Suppressor macrophage treated with lipopolysaccharide for 4 hours (primary cell): ENCODE measurements around the gene RAPGEF3.

Experiments
- DNase-seq: peaks from one replicate; pipeline ENCODE4 v3.0.0-alpha.2; 2020

Gene RAPGEF3

DNA sequence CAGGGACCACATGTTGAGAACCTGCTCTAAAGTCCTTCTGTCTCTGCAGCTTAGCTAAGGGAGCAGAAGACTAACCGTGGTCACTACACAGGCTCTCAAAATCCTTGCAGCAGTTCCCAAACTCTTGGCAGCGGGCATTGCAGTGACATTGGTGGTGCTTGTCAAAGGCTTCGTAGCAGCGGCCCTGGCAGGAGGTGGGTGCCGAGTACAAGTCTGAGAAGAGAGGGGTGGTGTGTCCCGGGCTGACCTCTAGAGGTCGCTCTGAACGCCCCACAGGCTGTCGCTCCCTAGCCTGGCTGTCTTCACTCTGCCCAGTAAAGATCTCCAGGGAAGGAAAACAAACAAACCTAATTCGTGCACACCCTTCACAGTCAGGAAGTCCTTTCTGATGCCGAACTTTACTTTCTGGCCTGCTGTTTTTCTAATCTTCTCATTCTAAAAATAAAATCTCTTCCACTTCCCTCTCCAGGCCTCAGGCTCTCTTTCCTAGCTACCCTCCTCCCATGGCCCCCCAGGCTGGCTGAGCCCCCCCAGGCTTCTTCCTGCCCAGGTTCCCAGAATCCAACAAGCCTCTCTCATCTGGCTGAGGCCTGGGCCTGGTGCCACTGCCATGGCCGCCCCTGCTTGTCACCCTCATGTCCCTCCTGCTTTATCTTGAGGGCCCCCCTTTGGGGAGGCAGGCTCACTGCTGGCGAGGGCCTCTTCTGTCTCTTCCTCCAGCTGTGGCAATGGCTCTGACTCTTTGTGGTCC, 41.1 kb downstream of the RAPGEF3 start:
- peak; percentile 67 for DNase-seq

GRCh38 chr12:47717046-47717442, 41.6 kb downstream of the RAPGEF3 start:
- no peak for DNase-seq

GRCh38 chr12:47715877-47716548, 42.7 kb downstream of the RAPGEF3 start:
- no peak for DNase-seq

- peak; percentile 88 for DNase-seq
Observed at GRCh38 chr12:47715393-47715876, 43.2 kb downstream of the RAPGEF3 start.

DNA sequence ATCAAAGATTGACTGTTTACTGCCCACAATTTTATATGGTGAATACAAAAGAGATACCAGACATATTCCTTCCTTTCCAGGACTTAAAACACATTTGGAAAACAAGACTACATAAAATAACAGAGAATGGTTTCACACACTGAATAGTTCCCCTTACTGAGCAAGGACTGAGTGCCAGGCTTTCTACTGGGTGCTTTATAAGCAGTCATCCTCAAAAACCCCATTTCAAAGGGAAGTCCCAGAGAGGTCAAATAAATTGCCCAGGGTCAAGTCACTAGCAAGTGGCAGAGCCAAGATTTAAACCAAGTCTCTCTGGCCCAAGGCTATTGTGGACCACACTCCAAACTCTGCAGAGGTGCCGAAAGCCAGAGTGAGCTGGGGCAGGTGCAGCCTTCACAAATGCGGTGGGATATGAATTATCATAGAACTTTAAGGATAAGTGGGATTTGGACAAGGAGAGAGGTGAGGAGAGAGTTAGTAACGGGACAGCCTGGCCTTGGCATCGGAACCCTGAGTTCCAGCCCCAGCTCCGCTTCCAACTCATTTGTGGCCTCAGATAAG, 43.8 kb downstream of the RAPGEF3 start:
- DNase-seq: peak; percentile 84

DNA sequence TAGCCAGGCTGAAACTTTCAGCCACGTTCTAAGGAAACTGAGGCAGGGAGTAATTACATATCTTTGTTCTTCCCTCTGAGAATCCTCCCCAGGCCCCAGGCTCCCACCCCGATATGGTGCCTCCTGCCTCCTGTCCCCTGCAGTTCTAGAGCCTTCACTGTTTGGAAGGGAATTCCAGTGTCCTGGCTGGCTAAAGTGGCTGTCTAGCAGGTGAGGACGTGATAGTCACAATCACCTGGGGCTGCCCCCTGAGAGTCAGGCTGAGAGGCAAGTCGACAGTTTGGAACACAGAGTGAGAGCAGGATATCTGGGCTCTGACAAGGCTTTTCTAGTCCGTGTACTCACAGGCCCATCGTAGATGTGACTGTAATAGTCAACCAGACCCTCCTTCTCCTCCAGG, 46.5 kb downstream of the RAPGEF3 start:
- DNase-seq: no peak

DNA sequence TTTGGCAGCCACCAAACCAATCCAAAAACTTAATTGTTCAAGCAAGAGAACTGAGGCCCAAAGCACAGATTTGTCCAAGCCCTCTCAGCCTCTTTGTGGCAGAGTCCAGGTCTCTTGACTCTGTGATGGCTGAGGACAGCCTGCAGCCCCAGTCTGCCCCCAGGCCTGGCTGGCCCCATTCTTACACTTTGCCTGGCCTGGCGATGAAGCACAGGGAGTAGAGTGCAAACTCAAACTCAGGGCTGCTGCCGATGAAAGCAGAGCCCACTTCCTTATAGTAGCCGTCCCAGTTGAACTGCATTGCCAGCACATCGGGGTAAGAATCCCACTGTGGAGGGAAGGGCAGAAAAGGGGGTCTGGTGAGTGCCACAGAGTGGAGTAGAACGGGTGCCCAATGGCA, 47.2 kb downstream of the RAPGEF3 start:
- no peak for DNase-seq

GRCh38 chr12:47710278-47710677, 48.4 kb downstream of the RAPGEF3 start:
- DNase-seq: peak; percentile 33

GRCh38 chr12:47709671-47710070, 49.0 kb downstream of the RAPGEF3 start:
- no peak for DNase-seq

- DNase-seq: no peak
Observed at GRCh38 chr12:47709237-47709636, 49.4 kb downstream of the RAPGEF3 start.

- DNase-seq: peak; percentile 33
Observed at GRCh38 chr12:47707905-47708543, 50.7 kb downstream of the RAPGEF3 start.

DNA sequence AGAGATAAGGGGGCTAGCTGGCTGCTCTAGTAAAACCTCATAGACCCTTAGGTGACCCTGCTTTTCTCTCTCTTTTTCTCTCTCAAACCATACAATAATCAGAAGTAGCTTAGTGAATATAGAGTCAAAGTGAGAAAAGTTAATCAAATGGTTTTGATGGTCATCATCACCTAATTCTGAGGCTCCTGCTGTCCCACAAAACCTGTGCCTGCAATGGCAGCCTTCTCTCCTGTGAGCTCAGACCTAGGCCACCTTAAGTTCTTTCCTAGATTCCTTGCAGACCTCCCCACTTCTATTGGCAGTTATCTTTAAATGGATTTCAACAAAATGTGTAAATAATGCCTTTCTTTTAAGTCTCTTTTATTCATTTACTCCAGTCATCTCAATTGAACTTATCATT, 51.3 kb downstream of the RAPGEF3 start:
- no peak for DNase-seq

DNA sequence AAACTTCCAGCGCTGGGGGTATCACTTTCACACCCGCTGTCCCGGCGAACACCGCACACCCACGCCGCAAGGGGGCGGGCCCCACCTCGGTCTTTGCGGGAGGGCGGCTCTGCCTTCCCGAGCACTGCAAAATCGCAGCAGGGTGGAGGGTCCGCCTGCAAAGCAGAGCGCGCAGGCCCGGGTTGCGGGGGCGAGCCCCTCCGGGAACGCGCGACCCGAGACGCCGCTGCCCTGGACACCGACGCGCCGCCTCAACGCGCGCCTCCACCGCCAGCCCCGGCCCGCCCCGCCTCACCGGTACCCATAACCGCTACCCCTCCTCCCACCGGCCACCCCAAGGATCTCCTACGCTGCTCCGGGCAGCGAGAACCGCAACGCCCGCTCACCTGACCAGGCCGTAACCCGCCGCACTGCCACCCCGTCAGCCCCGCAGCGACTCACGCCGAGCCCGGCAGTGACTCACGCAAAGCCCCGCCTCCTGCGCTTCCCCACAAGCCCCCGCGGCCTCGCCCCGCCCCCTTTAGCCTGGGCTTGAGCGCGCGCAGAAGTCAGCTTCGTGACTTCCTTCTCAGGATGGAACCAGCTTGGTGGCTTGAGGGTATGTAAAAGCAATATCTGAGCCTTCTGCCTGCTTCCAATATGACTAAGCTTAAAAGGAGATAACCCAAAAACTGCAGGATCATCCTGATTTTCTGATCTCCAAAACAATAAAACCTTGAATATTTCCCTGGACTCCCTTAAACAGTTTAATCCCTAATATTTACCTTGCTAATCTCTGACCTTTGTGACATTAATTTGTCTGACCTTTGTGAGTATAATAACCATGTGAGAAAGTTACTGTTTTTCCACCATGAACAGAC, 52.9 kb downstream of the RAPGEF3 start, which contains the start of gene RPAP3:
RPAP3 (minus strand) TSS at position 465 of the 860 bp plus-strand sequence. CDS start 3,190 bp downstream, outside the sequence.
- DNase-seq: peak; percentile 99

DNA sequence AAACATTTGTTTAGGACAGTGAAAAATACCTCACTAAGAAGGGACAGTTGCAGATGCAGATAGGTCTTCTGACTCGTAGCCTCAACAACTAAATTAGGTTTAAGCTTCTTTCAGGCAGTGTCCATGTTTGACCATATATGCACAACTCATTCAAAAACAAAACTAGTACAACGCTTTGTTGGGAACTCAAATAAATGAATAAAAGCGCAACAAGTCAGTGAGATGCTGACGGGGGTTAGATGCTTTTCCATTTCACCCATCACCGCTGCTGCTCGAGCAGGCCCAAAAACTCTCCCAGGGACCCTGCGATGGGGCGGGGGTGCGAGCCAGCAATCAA, 53.5 kb downstream of the RAPGEF3 start:
- DNase-seq: no peak

GRCh38 chr12:47704719-47705118, 54.0 kb downstream of the RAPGEF3 start:
- no peak for DNase-seq

DNA sequence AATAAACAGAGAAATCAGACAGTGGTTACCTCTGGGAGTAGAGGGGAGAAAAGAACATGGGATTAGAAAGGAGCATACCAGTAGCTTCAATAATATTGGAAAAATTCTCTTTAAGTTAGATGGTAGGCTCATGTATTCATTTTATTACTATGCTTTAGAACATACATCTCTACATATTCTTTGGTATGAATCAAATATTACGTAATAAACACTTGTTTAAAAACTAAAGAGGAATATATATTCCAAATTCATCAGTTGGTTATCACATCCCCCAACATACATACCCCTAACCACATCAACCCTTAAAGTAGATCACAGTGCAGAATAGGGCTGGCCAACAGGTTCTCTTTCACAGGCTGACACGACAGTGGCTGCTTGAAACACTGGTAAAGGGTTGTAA, 58.4 kb downstream of the RAPGEF3 start:
- DNase-seq: no peak

- no peak for DNase-seq
Observed at GRCh38 chr12:47698631-47699030, 60.0 kb downstream of the RAPGEF3 start.

DNA sequence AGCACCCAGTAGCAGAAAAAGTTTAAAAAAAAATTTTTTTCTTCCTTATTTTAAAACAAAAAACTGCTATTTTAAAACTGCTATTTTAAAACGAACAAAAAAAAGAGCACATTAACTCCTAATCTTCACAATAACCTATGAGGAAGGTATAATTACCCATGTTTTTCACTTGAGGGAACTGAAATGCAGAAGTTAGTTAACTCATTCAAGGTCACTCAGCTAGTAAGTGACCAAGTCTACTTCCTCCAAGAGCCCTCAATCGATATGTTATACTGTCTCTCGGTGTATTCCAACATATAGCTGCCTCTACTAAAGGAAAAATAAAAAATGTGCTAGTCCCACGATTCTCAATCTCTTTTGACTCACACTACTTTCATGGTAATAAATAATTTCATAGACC, 60.6 kb downstream of the RAPGEF3 start:
- DNase-seq: peak; percentile 33

- no peak for DNase-seq
Observed at GRCh38 chr12:47689215-47689614, 69.5 kb downstream of the RAPGEF3 start.

- no peak for DNase-seq
Observed at GRCh38 chr12:47687636-47688035, 71.0 kb downstream of the RAPGEF3 start.

GRCh38 chr12:47686645-47687240, 71.9 kb downstream of the RAPGEF3 start:
- peak; percentile 46 for DNase-seq
